Hepatocyte (in vitro differentiated cells): ENCODE measurements around the gene PPM1L. TPM values are rescaled to one million over a fixed set of nuclear protein-coding genes. Genes with fewer than 3 reads are reported as not detected.
A peak's percentile ranks its signal among the peaks of the same experiment; 100 is the strongest.

Experiments
- DNase-seq: peaks from one replicate; pipeline ENCODE4 v3.0.0-alpha.2; 2016; ENCODE audit warnings: low spot score
- H2AFZ ChIP-seq: fragments of 200-600 bp; sonication (generic); 2 replicates; pipeline ENCODE4 v1.6.0; 2016; ENCODE audit warnings: antibody characterized with exemption, mild to moderate bottlenecking
- H3K27ac ChIP-seq: fragments of 200-600 bp; sonication (generic); 2 replicates; pipeline ENCODE4 v1.5.1; 2016; ENCODE audit warnings: mild to moderate bottlenecking
- H3K27me3 ChIP-seq: fragments of 200-600 bp; sonication (generic); 2 replicates; pipeline ENCODE4 v1.6.1; 2016
- H3K36me3 ChIP-seq: fragments of 200-600 bp; sonication (generic); replicated peaks from 2 replicates; pipeline ENCODE4 v1.5.1; 2016; ENCODE audit warnings: low read depth; ENCODE audit not compliant: insufficient read depth
- H3K4me1 ChIP-seq: fragments of 200-600 bp; sonication (generic); 2 replicates; pipeline ENCODE4 v1.5.1; 2016; ENCODE audit warnings: mild to moderate bottlenecking, moderate library complexity; ENCODE audit not compliant: insufficient read depth
- H3K4me2 ChIP-seq: fragments of 200-600 bp; sonication (generic); 2 replicates; pipeline ENCODE4 v1.6.0; 2016
- H3K4me3 ChIP-seq: fragments of 200-600 bp; sonication (generic); 2 replicates; pipeline ENCODE4 v1.5.1; 2016; ENCODE audit warnings: mild to moderate bottlenecking
- H3K79me2 ChIP-seq: fragments of 200-600 bp; sonication (generic); 2 replicates; pipeline ENCODE4 v1.6.0; 2017; ENCODE audit warnings: mild to moderate bottlenecking
- H3K9me2 ChIP-seq: fragments of 200-600 bp; sonication (generic); replicated peaks from 2 replicates; pipeline ENCODE4 v1.6.0; 2017; ENCODE audit warnings: mild to moderate bottlenecking; ENCODE audit not compliant: insufficient read depth
- H3K9me3 ChIP-seq: fragments of 200-600 bp; sonication (generic); 2 replicates; pipeline ENCODE4 v1.5.1; 2016; ENCODE audit warnings: low read depth, mild to moderate bottlenecking
- H4K20me1 ChIP-seq: fragments of 200-600 bp; sonication (generic); 2 replicates; pipeline ENCODE4 v1.6.0; 2016; ENCODE audit warnings: mild to moderate bottlenecking; ENCODE audit not compliant: insufficient read depth, poor library complexity, severe bottlenecking
- EZH2 ChIP-seq: fragments of 200-600 bp; sonication (generic); IDR thresholded peaks from 2 replicates; pipeline ENCODE4 v1.6.1; 2016; ENCODE audit warnings: antibody characterized with exemption, mild to moderate bottlenecking, borderline replicate concordance
- EZH2phosphoT487 ChIP-seq: fragments of 200-600 bp; sonication (generic); IDR thresholded peaks from one replicate; pipeline ENCODE4 v1.6.1; 2018; ENCODE audit warnings: antibody characterized with exemption, mild to moderate bottlenecking, low read depth, moderate library complexity; ENCODE audit not compliant: unreplicated experiment, severe bottlenecking
- WGBS: methylation state at CpG from one replicate; pipeline ENCODE4 v1.1.6; 2016; ENCODE audit warnings: low lambda C conversion rate; ENCODE audit errors: missing lambda C conversion rate; 5-methylcytosine and 5-hydroxymethylcytosine counted together
- polyA plus RNA-seq: library from polyadenylated mRNA; unstranded; fragments of >200 nt; fragmentation: Nextera tagmentation; extraction: Ambion mirVana; gene quantifications from 2 replicates; pipeline ENCODE4 v1.2.1, GENCODE V29; 2016
- total RNA-seq: library from RNA; depleted of rRNA; stranded (reverse); fragments of >200 nt; gene quantifications from 2 replicates; pipeline ENCODE4 v1.2.3, GENCODE V29; 2014
- TF ChIP-seq, protein P1 (sequence below): fragments of 200-600 bp; sonication (generic); IDR thresholded peaks from 2 replicates; pipeline ENCODE4 v1.5.1; 2016; ENCODE audit warnings: antibody characterized with exemption, mild to moderate bottlenecking; ENCODE audit not compliant: poor library complexity

Gene PPM1L
- total and polyA plus RNA-seq, 2 experiments from 2014 or later, result 5.1 to 13.1 TPM

DNA sequence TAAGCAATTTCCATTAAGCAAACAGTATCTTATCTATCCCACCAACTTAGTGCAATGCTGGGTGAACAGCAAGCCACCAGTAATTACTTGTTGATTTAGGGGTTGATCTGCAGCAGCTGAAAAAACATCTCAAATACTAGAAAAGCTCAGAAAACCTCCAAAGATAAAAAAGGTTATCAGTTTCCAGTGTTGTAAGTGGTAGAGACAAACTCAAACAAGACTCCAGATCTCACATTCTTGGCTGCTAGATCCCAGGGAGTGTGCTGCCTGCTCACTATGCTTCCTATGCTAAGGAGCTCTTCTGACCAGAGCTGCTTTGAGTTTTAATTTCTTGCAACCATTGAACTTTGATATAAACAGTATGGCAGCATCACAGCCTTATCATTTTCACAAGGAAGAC lies 337.9 kb downstream of the PPM1L start:
- no peak for DNase-seq
- TF ChIP-seq EZH2 (no peak), EZH2phosphoT487 (no peak)
- TF ChIP-seq, protein P1, sequence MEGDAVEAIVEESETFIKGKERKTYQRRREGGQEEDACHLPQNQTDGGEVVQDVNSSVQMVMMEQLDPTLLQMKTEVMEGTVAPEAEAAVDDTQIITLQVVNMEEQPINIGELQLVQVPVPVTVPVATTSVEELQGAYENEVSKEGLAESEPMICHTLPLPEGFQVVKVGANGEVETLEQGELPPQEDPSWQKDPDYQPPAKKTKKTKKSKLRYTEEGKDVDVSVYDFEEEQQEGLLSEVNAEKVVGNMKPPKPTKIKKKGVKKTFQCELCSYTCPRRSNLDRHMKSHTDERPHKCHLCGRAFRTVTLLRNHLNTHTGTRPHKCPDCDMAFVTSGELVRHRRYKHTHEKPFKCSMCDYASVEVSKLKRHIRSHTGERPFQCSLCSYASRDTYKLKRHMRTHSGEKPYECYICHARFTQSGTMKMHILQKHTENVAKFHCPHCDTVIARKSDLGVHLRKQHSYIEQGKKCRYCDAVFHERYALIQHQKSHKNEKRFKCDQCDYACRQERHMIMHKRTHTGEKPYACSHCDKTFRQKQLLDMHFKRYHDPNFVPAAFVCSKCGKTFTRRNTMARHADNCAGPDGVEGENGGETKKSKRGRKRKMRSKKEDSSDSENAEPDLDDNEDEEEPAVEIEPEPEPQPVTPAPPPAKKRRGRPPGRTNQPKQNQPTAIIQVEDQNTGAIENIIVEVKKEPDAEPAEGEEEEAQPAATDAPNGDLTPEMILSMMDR, result no peak
- H3K4me2 ChIP-seq, result no peak overlapping the region
- no peaks in the 10 kb centered on the region for H4K20me1 ChIP-seq
- H3K4me1 ChIP-seq, result peaks cover 4% of the 10 kb centered on the region
- H3K27me3 ChIP-seq, result no peaks in the 10 kb centered on the region
- no peaks in the 10 kb centered on the region for H3K79me2 ChIP-seq
- H3K9me2 ChIP-seq, result no peaks in the 10 kb centered on the region
- H3K9me3 ChIP-seq, result no peaks in the 10 kb centered on the region
- H2AFZ ChIP-seq, result peak overlapping the region; percentile 28
- no peaks in the 10 kb centered on the region for H3K36me3 ChIP-seq
- no peak overlapping the region for H3K4me3 ChIP-seq
- H3K27ac ChIP-seq, result no peak overlapping the region

DNA sequence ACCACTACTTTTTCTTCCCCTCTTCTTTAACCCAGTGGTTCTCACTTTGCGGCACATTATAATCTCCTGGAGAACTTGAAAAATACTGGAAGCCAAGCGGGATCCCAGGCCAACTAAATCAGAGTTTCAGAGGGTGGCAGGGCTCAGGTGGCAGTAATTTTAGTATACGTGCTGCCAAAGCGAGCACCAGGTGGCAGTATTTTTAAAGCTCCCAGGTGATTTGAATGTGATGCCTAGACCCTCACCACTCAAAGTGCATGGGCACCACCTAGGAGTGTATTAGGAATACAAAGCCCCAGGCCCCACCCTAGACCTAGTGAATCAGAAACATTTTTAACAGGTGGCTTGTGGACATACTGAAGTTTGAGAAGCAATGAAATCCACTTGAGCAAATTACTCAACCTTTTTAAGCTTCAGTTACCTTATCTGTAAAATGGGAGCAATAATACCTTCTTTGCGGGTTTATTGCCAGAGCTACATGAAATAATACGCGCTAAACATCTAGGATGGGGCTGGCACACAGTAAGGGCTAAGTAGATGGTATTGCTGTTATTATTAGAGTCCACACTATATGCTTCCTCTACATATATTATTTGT lies 340.8 kb downstream of the PPM1L start:
- Histone ChIP-seq H3K4me1 (peaks cover 4% of the 10 kb centered on the region), H3K4me2 (no peak overlapping the region), H3K4me3 (no peak overlapping the region), H3K9me3 (no peaks in the 10 kb centered on the region), H3K27ac (no peak overlapping the region), H3K27me3 (no peaks in the 10 kb centered on the region), H2AFZ (no peak overlapping the region), H3K79me2 (no peaks in the 10 kb centered on the region), H3K9me2 (no peaks in the 10 kb centered on the region), H3K36me3 (no peaks in the 10 kb centered on the region), H4K20me1 (no peaks in the 10 kb centered on the region)
- 82% methylated on average over 7 of the region's 7 CpGs for WGBS
- TF ChIP-seq EZH2, result no peak
- TF ChIP-seq, protein P1, result peak; percentile 19
- no peak for DNase-seq

DNA sequence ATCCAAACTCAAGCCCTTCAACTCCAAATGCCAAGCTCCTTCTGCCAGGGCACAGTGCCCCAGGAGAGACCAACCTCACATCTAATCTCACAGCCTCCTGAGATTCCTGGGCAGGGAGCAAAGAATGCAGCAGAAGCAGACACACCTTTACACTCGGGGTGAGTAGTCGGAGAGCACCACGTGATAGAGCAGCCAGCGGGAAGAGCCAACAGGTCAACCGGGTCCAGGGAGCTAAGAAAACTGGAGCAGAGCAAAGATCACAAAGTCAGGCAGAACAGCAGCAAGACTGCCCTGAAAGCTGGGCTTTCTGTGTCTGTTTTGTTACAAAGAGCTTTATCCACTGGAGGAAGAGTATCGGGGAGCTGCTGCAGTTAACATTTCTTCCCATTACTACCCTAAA lies 345.0 kb downstream of the PPM1L start:
- Histone ChIP-seq H3K27ac (no peak overlapping the region), H3K4me1 (no peaks in the 10 kb centered on the region), H4K20me1 (no peaks in the 10 kb centered on the region), H3K9me3 (no peaks in the 10 kb centered on the region), H3K79me2 (no peaks in the 10 kb centered on the region), H3K9me2 (no peaks in the 10 kb centered on the region), H3K36me3 (no peaks in the 10 kb centered on the region), H3K27me3 (no peaks in the 10 kb centered on the region), H2AFZ (no peak overlapping the region), H3K4me2 (no peak overlapping the region), H3K4me3 (no peak overlapping the region)
- DNase-seq, result peak; percentile 56
- TF ChIP-seq, protein P1, result no peak
- no peak for TF ChIP-seq EZH2
- no peak for TF ChIP-seq EZH2phosphoT487
- WGBS, result 72% methylated on average over 6 of the region's 6 CpGs

DNA sequence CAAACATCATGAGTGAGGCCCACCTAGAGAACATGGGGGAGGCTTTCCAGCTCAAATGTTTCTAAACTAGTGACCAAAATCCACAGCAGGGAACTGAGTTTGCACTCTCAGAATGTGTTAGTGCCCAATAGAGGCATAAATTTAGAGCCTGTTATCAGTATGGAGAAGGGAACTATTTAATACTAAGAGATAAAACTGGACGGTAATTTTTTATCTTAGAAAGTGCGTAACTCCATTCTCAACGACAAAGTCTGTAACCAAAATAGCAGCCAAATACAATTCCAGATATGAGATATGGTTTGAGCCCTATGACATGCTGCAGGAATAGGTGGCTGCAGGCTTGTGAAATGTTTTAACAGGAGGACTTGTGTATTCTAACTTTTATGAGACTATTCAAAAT lies 345.6 kb downstream of the PPM1L start:
- H3K4me3 ChIP-seq, result no peak overlapping the region
- no peak overlapping the region for H2AFZ ChIP-seq
- TF ChIP-seq EZH2phosphoT487, result no peak
- TF ChIP-seq, protein P1, result no peak
- H3K9me3 ChIP-seq, result no peaks in the 10 kb centered on the region
- H3K79me2 ChIP-seq, result no peaks in the 10 kb centered on the region
- H3K9me2 ChIP-seq, result no peaks in the 10 kb centered on the region
- WGBS, result 83% methylated on average over 3 of the region's 3 CpGs
- H3K4me1 ChIP-seq, result no peaks in the 10 kb centered on the region
- no peaks in the 10 kb centered on the region for H3K36me3 ChIP-seq
- no peaks in the 10 kb centered on the region for H3K27me3 ChIP-seq
- no peak for DNase-seq
- no peaks in the 10 kb centered on the region for H4K20me1 ChIP-seq
- no peak overlapping the region for H3K27ac ChIP-seq
- no peak overlapping the region for H3K4me2 ChIP-seq
